Pancreas (tissue), 10 donors: ENCODE results near the gene NXN. TPM values are rescaled to one million over a fixed set of nuclear protein-coding genes. Genes with fewer than 3 reads are reported as not detected.

Experiments used
- ATAC-seq, 4 donors: fragments of 200-7000 bp; cut with Tn5 transposase; one replicate each; pipeline versions ENCODE4 v1.8.0 to v1.9.1; 2020; ENCODE audit warnings: mild to moderate bottlenecking in 4 of 4, moderate library complexity in 4 of 4
- DNase-seq, 6 donors: peaks; one replicate each; pipeline ENCODE4 v3.0.0-alpha.2; 2020
- FAIRE-seq: peaks from 2 replicates; lab custom pipeline; 2012; peaks lifted over from hg19 to GRCh38; lab: Jason Lieb, UNC
- H3K27ac ChIP-seq, 4 donors: fragments of 200-600 bp; sonication (generic); 1 replicate in 3 of 4; 2 replicates in 1 of 4; pipeline versions ENCODE4 v1.5.0 to v1.8.0; 2020
- H3K27me3 ChIP-seq, 4 donors: fragments of 200-600 bp; one replicate each; pipeline ENCODE4 v1.8.0; 2021
- H3K36me3 ChIP-seq, 3 donors: fragments of 200-600 bp; sonication (generic) in 1 of 3; one replicate each; pipeline versions ENCODE4 v1.5.0 to v1.8.0; 2020 to 2021
- H3K4me1 ChIP-seq, 3 donors: fragments of 200-600 bp; one replicate each; pipeline ENCODE4 v1.8.0; 2021
- H3K4me3 ChIP-seq, 4 donors: fragments of 200-600 bp; sonication (generic) in 2 of 4; one replicate each; pipeline versions ENCODE4 v1.5.0 to v1.8.0; 2020 to 2021
- H3K9me3 ChIP-seq, 4 donors: fragments of 200-600 bp; one replicate each; pipeline ENCODE4 v1.8.0; 2021
- CTCF ChIP-seq, 4 donors: fragments of 200-600 bp; sonication (generic) in 3 of 4; IDR thresholded peaks; one replicate each; pipeline versions ENCODE4 v1.5.0 to v1.8.0; 2021; ENCODE audit warnings: antibody characterized with exemption in 4 of 4
- whole genome bisulfite sequencing, 2 donors: extraction: QIAGEN DNeasy Blood & Tissue Kit; methylation state at CpG; one replicate each; pipeline ENCODE4 v1.1.7; 2013; 5-methylcytosine and 5-hydroxymethylcytosine counted together
- intact Hi-C, 3 donors: fragments of 100-400 bp; cut with DNase I; formaldehyde crosslinking; loops; one replicate each; pipeline versions ENCODE4 v1.11.1 to v1.14.2; 2022
- polyA plus RNA-seq, 2 donors: library from polyadenylated mRNA; stranded (reverse); fragments of 200-250 nt; gene quantifications; one replicate each; pipeline ENCODE4 v1.2.3, GENCODE V29; 2013
- total RNA-seq, 6 donors: library from RNA; stranded (reverse); fragmentation: NEBNext Ultra II Directional in 4 of 6; extraction: Animal tissue kit (Norgen Biotek cat#: 25700) in 4 of 6; gene quantifications; one replicate each; pipeline versions ENCODE4 v1.2.1 to v1.2.4, GENCODE V29; 2021 to 2023
- donor health status: healthy with polysubstance abuse.
- donor health status: DM: no; HTN: no; CAD: no; lungs with moderate emphysema.
- donor health status: DM: no; HTN: no; CAD: no.
- donor health status: control.
- donor health status: control.
- donor health status: Bipolar disorder and iron deficiency.
- donor health status: DM: yes; HTN: yes; CAD: no.
- donor health status: DM: no; HTN: no; CAD: no.
- donor health status: DM: no; HTN: no; CAD: no.
- donor health status: DM: yes; HTN: yes; CAD: no.

The NXN gene
- total and polyA plus RNA-seq, 8 donors, result 17.4 to 35.0 (median 29.4) TPM

GRCh38 chr17:1013729-1014090 lies 34.1 kb upstream of the NXN start:
- intact Hi-C loops, result no loop called here
- DNase-seq (peak in 2 of 6 donors; percentile 6 to 35), ATAC-seq (no peak), FAIRE-seq (no peak)
- H3K27ac ChIP-seq, result no peak overlapping the region
- peaks cover 0 to 7% (median 0%) of the 10 kb centered on the region in 3 donors for H3K36me3 ChIP-seq
- no peaks in the 10 kb centered on the region for H3K4me1 ChIP-seq
- WGBS, 2 donors, result 73 to 83% methylated on average over 9 of the region's 9 CpGs
- no peaks in the 10 kb centered on the region for H3K27me3 ChIP-seq
- no peak overlapping the region for H3K4me3 ChIP-seq
- H3K9me3 ChIP-seq, result no peaks in the 10 kb centered on the region
- TF ChIP-seq CTCF (IDR thresholded peaks at IDR 0.05), result no peak

- no peak overlapping the region for H3K27ac ChIP-seq
- FAIRE-seq (no peak), DNase-seq (peak in 3 of 6 donors; percentile 17 to 48 (median 47)), ATAC-seq (peak in 3 of 4 donors; percentile 8 to 38 (median 37))
- peaks cover 0 to 7% (median 0%) of the 10 kb centered on the region in 3 donors for H3K36me3 ChIP-seq
- H3K4me1 ChIP-seq, result no peaks in the 10 kb centered on the region
- intact Hi-C loops, result no loop called here
- no peaks in the 10 kb centered on the region for H3K9me3 ChIP-seq
- TF ChIP-seq CTCF (IDR thresholded peaks at IDR 0.05), result no peak
- no peak overlapping the region for H3K4me3 ChIP-seq
- 71 to 72% methylated on average over 27 to 30 of the region's 30 CpGs for WGBS, 2 donors
- H3K27me3 ChIP-seq, result no peaks in the 10 kb centered on the region
Observed at GRCh38 chr17:1012823-1013728, 33.5 kb upstream of the NXN start.

DNA sequence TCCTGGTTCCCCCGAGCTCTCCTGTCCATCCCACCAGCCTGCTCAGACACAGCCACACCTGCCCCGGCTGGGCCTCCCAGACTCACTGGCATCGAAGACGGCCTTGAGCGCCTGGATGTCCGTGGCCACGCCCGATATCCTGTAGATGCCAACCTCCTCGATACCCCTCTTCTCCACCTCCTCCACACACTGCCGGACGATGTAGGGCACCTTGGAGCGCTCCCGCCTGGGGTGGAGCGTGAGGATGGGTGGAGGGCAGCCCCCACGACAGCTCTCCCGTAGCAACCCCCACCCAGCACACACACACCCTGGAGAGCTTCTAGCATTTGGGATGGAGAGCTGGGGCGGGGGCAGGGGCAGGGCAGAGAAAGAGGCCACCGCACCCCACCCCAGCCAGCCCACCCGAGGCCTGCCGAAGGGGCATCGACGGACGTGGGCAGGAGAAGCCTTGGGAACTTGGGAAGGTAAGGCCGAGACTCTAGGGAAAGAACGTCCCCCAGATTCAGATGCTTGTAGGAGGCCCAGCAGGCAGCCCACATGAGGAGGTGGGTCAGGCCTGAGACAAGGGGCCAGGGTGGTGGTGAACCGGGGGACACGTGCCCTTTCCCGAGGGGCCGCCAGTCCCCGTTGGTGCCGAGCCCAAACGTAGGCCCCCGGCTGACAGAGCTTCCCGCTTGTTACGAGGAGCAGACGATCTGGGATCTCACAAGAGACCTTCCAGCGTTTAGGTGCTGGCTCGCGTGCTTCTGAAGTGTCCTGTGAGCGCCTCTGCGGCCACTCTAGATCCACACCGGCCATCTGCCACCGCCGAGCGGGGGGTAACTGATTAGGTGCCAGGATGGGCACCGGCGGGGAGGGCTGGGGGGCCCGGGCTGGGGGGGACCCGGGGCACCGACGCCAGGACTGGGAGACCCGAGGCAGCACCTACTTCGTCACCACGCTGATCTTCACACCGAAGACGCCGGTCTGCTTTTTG lies 32.5 kb upstream of the NXN start:
- no peak for TF ChIP-seq CTCF (IDR thresholded peaks at IDR 0.05)
- ATAC-seq (peak; percentile 15 to 53 (median 32)), FAIRE-seq (no peak), DNase-seq (peak in 3 of 6 donors; percentile 20 to 64 (median 52))
- 66 to 74% methylated on average over 57 of the region's 57 CpGs for WGBS, 2 donors
- H3K36me3 ChIP-seq, result peaks cover 0 to 7% (median 0%) of the 10 kb centered on the region in 3 donors
- H3K27ac ChIP-seq, result no peak overlapping the region
- no peak overlapping the region for H3K4me3 ChIP-seq
- no peaks in the 10 kb centered on the region for H3K27me3 ChIP-seq
- intact Hi-C loops, result no loop called here
- no peaks in the 10 kb centered on the region for H3K9me3 ChIP-seq
- H3K4me1 ChIP-seq, result no peaks in the 10 kb centered on the region

GRCh38 chr17:1011138-1011537 lies 31.6 kb upstream of the NXN start:
- Histone ChIP-seq H3K27ac (no peak overlapping the region), H3K4me3 (no peak overlapping the region), H3K36me3 (peaks cover 0 to 7% (median 0%) of the 10 kb centered on the region in 3 donors), H3K9me3 (no peaks in the 10 kb centered on the region), H3K4me1 (peaks cover 2 to 5% (median 4%) of the 10 kb centered on the region in 3 donors), H3K27me3 (no peaks in the 10 kb centered on the region)
- no peak for FAIRE-seq
- DNase-seq, result peak in 3 of 6 donors; percentile 20 to 49 (median 27)
- intact Hi-C loops, result no loop called here
- WGBS, 2 donors, result 75 to 82% methylated on average over 10 of the region's 10 CpGs
- no peak for TF ChIP-seq CTCF (IDR thresholded peaks at IDR 0.05)
- no peak for ATAC-seq
